ENCODE measurements around the gene GPRIN2. TPM values are rescaled to one million over a fixed set of nuclear protein-coding genes. Genes with fewer than 3 reads are reported as not detected.

Gene GPRIN2
- total RNA-seq, 1 donor from 2014 or later: 5.4 TPM

GRCh38 chr10:46539596-46540411 is 16.7 kb downstream of the GPRIN2 start:
- H3K4me1 Mint-ChIP-seq (ENCODE audit: low read depth): peaks cover 44% of the 10 kb centered on the region
- no peak for TF ChIP-seq CTCF (IDR thresholded peaks at IDR 0.05)
- H3K4me3 Mint-ChIP-seq (ENCODE audit: unreplicated experiment): peak overlapping the region; percentile 40
- no peaks in the 10 kb centered on the region for H3K36me3 Mint-ChIP-seq (ENCODE audit: low read depth)
- H3K27me3 Mint-ChIP-seq (ENCODE audit: low read depth): no peaks in the 10 kb centered on the region
- peak overlapping the region; percentile 95 for H3K27ac Mint-ChIP-seq (ENCODE audit: unreplicated experiment)
- DNase-seq (ENCODE audit: low spot score): peak; percentile 42
- no peaks in the 10 kb centered on the region for H3K9me3 Mint-ChIP-seq (ENCODE audit: low read depth)

DNA sequence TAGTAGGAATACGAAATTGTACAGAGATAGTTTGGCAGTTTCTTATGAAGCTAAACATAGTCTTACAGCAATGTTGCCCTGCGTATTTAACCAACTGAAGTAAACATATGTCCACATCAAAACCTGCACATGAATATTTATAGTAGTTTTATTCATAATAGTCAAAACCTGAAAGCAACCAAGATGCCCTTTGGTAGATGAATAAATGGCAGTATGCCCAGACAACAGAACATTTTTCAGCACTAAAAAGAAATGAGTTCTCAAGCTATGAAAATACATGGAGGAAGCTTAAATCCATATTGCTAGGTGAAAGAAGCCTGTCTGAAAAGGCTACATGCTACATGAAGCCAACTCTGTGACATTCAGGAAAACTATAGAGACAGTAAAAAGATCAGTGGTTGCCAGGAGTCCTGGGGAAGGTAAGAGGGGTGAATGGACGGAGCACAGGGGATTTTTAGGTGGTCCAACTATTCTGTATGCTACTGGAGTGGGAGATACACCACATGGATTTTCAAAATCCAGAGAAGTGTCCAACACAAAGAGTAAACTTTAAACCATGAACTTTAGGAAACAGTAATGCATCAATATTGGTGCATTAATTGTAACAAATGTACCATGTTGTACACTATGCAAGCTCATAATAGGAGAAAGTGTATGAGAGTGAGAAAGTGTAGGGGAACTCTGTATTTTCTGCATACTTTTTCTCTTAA is 17.6 kb downstream of the GPRIN2 start:
- Mint-ChIP-seq H3K4me1 (ENCODE audit: low read depth) (peaks cover 40% of the 10 kb centered on the region), H3K4me3 (ENCODE audit: unreplicated experiment) (no peak overlapping the region), H3K9me3 (ENCODE audit: low read depth) (no peaks in the 10 kb centered on the region), H3K27me3 (ENCODE audit: low read depth) (no peaks in the 10 kb centered on the region), H3K36me3 (ENCODE audit: low read depth) (no peaks in the 10 kb centered on the region), H3K27ac (ENCODE audit: unreplicated experiment) (peak overlapping the region; percentile 95)
- no peak for TF ChIP-seq CTCF (IDR thresholded peaks at IDR 0.05)
- no peak for DNase-seq (ENCODE audit: low spot score)

- Mint-ChIP-seq H3K4me3 (ENCODE audit: unreplicated experiment) (no peak overlapping the region), H3K4me1 (ENCODE audit: low read depth) (peaks cover 40% of the 10 kb centered on the region), H3K9me3 (ENCODE audit: low read depth) (no peaks in the 10 kb centered on the region), H3K27ac (ENCODE audit: unreplicated experiment) (no peak overlapping the region), H3K36me3 (ENCODE audit: low read depth) (no peaks in the 10 kb centered on the region), H3K27me3 (ENCODE audit: low read depth) (no peaks in the 10 kb centered on the region)
- DNase-seq (ENCODE audit: low spot score): no peak
- TF ChIP-seq CTCF (IDR thresholded peaks at IDR 0.05): no peak
These were observed 18.3 kb downstream of the GPRIN2 start for GRCh38 chr10:46538155-46538554.

DNA sequence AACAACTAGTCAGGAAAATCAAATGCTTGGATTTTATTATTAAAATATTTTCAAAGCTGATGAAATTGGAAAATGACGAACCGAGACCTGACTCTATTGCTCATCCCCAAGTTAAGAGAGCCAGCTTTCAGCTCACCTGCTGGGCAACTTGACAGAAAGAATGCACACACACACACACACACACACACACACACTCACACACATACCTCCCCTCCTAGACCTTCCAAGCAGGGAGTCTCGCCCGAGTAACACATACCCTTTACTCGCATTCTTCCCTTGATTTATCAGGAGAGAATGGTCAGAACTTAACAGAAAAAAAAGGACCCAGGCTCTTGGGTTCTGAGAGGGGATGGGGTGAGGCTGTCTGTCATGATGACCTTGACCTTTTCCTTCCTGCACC is 19.1 kb downstream of the GPRIN2 start:
- peaks cover 38% of the 10 kb centered on the region for H3K4me1 Mint-ChIP-seq (ENCODE audit: low read depth)
- no peak overlapping the region for H3K27ac Mint-ChIP-seq (ENCODE audit: unreplicated experiment)
- no peaks in the 10 kb centered on the region for H3K27me3 Mint-ChIP-seq (ENCODE audit: low read depth)
- TF ChIP-seq CTCF (IDR thresholded peaks at IDR 0.05): no peak
- no peak for DNase-seq (ENCODE audit: low spot score)
- H3K4me3 Mint-ChIP-seq (ENCODE audit: unreplicated experiment): no peak overlapping the region
- H3K36me3 Mint-ChIP-seq (ENCODE audit: low read depth): no peaks in the 10 kb centered on the region
- H3K9me3 Mint-ChIP-seq (ENCODE audit: low read depth): no peaks in the 10 kb centered on the region

GRCh38 chr10:46536781-46537180 is 19.7 kb downstream of the GPRIN2 start:
- peak; percentile 67 for DNase-seq (ENCODE audit: low spot score)
- no peak overlapping the region for H3K27ac Mint-ChIP-seq (ENCODE audit: unreplicated experiment)
- no peaks in the 10 kb centered on the region for H3K9me3 Mint-ChIP-seq (ENCODE audit: low read depth)
- no peak for TF ChIP-seq CTCF (IDR thresholded peaks at IDR 0.05)
- H3K4me3 Mint-ChIP-seq (ENCODE audit: unreplicated experiment): no peak overlapping the region
- H3K36me3 Mint-ChIP-seq (ENCODE audit: low read depth): no peaks in the 10 kb centered on the region
- peaks cover 32% of the 10 kb centered on the region for H3K4me1 Mint-ChIP-seq (ENCODE audit: low read depth)
- H3K27me3 Mint-ChIP-seq (ENCODE audit: low read depth): no peaks in the 10 kb centered on the region
